NCI-H1048 (cell line): ENCODE results near the gene NR4A1.

ENCODE experiments used
- DNase-seq: peaks from one replicate; lab custom pipeline; 2025; lab: John Stamatoyannopoulos, UW

Gene NR4A1

DNA sequence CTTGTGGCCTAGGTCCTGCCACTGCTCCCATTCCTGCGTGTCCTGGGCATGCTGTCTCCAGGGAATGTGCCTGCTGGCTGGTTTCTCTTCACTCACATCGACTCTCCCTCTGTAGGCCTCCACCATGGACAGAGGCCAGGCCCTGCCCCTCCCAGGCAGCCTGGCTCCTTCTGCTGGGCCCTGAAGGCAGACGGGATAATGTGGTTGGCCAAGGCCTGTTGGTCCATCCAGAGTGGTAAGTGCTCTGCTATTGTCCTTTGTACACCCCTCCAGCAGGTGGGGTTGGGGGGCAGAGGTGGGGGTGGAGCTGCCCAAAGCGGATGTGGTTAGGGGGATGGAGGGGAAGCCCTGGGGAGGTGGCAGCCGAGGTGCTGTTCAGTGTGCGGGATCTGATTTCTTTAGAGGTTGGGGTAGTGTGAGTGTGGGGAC, 9.5 kb upstream of the NR4A1 start:
- no peak for DNase-seq

DNA sequence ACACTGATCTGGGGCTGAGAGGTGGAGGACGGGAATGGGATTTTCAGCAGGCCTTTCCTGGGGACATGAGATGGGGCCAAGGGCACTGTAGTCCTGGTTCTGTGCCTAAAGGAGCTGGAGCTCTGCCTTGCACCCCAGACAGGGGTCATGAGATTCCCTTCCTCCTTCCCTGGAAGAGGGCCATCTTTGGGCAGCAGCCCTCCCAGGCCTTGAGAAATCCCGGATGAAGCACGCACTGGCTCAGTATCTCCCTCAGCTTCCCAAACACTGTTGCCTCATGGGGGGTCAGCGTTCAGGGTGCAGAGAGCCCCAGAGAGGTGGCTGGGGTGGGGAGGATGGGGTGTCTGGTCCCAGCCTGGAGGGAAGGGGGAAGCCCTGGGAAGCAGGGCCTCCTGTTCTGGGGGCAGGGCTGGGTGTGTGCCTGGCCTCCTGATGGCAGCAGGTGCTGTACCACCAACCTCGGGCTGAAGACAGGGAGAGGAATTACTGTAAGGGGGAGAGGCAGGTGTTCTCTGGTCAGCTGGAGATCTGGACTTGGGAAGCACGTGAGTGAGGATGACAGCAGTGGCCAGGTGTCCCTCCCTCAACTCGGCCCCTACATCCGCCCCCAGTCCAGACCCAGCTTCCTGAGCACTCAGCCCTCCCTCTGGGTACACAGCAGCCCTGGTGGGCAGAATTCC, 8.4 kb upstream of the NR4A1 start:
- DNase-seq: no peak

DNA sequence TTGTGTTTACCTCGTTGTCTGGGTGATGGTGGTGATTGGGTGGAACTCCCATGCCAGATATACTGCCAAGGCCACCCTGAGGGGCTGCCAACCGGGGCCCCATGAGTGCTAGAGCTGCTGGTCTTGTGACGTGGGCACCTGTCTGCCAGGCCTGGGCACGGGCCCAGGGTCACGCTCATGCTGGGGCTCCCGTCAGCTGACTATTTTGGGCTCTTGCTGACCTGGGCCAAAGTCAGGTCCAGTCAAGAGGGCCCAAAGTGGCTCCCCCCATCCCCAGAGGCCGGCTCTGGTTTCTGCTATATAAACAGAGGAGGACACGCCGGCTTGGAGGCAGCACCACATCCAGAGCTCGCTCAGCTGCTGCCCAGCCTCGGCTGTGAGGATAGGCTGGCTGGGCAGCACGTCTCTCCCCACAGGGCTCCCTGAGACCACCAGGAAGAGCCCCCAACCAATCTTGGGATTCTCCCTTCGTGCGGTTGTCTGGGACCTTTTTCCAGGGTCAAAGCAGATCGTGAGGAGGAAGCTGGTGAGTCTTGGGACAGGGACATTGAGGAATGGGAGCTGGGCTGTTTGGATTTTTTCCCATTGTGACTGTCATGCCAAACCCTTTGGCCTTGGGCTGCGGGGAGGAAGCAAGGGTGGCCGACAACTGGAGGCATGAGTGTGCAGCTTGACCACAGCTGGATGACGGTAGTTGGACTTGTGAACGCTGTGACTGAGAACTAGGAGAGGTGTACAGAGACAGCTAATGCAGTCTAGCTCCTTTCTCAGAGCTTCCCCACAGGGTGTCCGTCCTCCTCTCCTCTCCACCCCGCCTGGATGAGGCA, 7.6 kb upstream of the NR4A1 start:
- no peak for DNase-seq

DNA sequence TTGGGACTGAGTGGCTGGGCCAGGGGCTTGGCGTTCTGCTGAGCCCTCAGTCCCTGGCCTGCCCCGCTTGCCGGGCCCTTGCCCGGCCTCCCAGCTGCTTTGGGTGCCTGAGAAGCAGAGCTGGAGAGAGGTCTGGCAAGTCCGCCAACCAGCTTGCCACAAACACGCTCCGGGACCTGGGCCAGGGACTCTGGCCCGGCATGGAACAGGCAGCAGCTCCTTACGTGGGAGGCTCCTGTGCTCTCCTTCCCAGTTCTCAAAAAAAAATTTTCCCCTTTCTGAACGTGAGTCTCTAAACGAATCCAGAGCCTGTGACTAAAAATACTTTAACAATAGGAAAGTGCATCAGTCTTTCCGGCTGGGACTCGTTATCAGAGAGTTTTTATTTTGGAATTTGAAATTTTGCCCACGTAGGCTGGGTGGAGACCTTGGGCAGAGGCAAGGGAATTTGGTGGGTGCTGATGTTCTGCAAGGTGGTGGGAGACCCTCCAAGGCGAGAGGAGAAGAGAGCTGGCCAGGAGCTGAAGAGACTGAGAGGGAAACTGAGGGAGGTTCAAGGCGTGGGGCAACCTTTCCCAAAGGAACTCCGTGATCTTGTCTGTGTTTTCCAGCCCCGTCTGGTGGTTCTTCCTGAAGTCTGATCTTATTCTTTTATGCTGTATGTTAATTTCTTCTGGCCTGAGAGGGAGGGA, 6.8 kb upstream of the NR4A1 start:
- DNase-seq: no peak

DNA sequence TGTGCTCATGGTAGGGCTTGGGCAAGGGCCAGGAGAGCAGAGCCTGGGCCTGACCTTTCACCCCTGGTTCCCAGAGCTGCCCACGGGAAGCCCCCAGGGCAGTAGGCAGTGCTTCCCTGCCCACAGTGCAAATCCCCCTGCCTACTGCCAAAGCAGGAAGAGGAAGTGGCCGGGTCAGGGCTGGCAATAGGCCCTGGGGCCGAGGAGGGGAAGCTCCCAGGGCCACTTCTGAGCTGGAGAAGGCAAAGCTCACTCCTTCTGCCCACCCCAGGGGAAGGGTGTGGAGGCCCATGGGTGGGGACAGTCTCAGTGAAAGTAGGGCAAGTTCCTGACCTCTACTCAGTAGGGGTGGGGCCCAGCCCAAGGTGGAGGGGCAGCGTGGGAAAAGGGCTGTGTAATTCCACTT, 5.4 kb upstream of the NR4A1 start:
- no peak for DNase-seq

DNA sequence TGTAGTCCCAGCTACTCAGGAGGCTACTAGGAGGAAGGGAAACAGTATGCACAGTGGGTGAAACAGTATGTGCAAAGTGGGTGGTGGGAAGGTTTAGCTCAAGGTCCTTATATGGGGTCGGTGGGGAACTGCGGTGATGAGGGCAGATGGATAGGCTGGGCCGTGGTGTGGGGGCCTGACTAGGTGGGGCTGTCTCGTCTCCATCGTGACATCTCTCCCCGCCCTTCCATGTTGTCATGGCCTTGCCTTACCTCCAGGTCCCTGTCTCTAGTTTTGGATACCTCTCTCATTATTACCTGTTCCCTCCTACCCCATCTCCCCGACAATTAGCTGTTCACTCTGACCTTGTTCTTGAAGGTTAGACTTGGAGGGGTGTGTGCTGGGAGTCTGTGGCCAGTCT, 4.4 kb upstream of the NR4A1 start:
- no peak for DNase-seq

DNA sequence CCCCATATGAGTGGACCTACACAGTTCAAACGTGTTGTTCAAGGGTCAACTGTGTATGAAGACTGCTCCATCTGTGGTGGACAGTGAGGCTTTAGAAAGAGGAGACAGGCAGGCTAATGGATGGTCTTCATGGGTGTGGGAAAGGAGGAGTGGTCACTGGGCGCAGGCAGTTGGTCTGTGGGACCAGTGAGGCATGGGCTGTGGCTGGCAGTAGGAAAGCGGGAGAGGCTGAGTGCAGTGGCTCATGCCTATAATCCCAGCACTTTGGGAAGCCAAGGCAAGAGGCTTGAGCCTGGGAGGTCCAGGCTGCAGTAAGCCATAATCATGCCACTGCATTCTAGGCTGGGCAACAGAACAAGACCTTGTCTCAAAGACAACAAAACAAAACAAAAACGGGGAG, 2.0 kb upstream of the NR4A1 start:
- DNase-seq: no peak

DNA sequence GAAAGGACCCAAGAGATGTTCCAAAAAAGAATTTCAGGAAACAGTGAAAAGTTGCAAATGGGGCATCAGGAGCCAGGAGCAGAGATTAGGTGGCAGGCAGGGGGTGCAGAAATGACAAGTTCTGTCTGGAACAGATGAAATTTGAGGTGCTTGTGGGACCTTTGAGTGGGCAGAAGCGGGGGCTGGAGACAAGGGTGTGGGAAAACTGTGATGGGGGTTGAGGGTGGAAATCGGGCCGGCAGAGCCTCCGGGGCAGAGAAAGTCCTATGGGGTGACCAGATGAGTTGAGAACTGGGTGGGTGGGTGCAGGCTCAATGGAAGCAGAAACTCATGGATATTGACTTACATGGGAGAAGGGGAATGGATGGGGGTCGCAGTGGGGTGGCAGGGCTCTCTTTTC, 1.6 kb upstream of the NR4A1 start:
- DNase-seq: no peak

DNA sequence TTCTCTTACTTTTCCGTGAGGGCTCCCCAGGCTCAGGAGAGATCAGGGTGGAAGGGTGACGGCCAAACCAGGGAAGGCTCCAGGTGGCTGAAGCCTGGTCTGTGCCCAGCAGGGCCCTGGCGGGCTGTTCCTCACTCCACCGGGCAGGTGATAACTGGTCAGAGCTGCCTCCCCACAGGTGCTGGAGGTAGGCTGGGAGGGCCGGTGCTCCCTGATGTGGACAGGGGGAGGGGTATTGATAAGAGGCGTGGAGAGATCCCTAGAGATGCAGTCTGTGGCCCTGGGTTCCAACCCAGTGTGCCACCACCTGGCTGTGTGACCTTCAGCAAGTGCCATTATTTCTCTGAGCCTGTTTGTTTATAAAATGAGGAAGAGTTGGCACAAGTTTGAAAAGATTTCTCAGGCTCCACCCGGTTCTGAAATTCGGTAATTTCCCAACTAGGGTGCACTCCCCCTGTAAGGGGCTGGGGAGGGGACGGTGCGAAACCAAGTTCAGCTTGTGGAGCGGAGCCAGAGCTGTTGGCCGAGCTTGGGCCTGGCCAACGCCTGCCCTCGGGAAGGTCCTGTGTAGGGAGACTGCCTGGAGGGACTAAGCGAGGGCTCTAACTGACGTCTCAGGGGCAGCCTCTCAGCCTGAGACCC, 1.0 kb upstream of the NR4A1 start:
- no peak for DNase-seq

DNA sequence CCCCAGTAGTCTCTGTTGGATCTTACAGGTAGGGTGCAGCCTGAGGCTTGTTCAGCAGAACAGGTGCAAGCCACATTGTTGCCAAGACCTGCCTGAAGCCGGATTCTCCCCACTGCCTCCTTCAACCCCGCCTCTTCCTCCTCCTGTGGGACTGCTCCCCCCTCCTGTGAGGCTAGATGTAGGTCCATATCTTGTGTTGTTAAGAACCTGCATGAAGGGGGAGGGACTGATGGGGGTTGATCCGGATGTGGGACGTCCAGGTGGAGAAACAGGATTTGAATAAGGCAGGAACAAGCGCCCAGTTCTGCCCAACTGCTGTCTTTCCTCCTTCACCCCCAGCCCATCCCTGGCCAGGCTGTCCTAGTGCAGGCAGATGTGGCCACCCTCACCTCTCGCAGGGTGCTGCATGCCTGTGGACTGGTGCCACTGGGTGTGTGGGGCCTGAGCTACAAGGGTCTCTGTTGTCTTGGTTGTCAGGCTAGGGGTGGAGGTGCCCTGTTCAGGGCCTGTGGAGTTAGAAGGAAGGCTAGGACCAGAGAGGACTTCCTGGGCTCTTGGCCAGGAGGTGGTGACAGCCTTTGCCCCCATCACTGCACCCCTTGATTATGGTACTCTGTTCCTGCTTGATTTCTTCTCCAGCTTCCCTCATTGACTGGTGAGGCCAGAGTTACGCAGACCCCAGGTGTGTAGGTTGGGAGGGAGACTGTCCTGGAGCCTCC, 1.4 kb downstream of the NR4A1 start:
- DNase-seq: no peak

DNA sequence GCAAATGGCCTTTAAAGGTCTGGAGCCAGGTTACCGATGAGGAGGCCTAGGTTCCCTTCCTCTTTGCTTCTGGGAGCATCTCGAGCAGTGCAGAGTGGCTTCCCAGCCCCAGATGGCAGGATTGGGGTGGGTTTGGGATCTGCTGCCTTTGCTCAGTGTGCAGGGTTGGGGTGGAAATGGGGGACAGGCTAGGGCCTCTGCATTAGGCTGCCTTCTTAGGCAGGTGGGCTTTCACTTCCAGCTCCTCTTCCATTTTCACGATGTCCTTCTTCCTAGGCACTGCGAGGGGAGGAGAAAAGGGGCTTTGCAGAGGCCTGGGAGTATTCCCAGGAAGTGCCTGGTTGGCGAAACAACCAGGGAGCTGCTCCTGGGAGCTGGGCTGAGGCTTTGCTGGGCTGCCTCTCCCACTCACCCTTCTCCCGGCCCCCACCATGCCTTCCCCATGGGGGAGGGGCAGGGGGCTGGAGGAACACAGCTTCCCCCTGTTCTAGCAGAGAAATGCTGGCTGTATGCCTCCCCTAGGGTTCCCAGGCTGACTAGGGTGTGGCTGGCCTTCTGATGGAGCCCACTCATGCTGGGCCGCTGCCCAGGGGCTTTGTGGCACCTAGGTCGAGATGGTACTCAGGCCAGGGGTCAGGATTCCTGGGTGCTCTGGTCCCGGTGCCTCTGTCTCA, 2.4 kb downstream of the NR4A1 start:
- DNase-seq: no peak

DNA sequence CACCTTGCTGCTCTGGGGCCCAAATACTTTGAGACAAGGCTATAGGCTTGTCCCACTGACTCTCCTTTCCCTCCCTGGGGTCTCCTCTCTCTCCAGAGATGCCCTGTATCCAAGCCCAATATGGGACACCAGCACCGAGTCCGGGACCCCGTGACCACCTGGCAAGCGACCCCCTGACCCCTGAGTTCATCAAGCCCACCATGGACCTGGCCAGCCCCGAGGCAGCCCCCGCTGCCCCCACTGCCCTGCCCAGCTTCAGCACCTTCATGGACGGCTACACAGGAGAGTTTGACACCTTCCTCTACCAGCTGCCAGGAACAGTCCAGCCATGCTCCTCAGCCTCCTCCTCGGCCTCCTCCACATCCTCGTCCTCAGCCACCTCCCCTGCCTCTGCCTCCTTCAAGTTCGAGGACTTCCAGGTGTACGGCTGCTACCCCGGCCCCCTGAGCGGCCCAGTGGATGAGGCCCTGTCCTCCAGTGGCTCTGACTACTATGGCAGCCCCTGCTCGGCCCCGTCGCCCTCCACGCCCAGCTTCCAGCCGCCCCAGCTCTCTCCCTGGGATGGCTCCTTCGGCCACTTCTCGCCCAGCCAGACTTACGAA, 3.1 kb downstream of the NR4A1 start:
- no peak for DNase-seq

DNA sequence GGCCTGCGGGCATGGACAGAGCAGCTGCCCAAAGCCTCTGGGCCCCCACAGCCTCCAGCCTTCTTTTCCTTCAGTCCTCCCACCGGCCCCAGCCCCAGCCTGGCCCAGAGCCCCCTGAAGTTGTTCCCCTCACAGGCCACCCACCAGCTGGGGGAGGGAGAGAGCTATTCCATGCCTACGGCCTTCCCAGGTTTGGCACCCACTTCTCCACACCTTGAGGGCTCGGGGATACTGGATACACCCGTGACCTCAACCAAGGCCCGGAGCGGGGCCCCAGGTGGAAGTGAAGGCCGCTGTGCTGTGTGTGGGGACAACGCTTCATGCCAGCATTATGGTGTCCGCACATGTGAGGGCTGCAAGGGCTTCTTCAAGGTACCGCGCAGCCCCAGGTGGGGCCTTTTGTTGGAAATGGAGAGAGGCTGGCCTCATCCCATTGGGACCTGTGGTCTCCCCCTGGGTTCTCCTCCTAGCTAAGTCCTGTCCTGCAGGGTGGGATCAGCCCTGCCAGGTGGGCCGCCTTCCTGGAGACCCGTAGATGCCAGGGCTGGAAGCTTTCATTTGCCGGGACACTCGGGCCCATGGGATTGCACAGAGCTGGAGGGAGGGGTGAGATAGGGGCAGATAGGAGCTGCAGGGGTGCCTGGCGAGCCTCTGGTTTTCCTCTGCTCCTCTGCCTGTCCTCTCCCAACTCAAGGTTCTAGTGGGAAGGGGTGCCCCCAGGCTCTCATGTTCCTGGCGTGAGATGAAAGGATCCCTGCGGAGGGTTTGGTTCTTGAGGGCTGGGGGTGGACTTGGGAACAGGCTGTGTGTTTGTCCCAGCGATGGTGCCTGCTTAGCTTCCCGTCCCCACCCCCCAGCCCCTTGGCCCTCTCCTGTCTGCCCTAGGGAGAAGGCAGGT, 3.8 kb downstream of the NR4A1 start:
- no peak for DNase-seq

DNA sequence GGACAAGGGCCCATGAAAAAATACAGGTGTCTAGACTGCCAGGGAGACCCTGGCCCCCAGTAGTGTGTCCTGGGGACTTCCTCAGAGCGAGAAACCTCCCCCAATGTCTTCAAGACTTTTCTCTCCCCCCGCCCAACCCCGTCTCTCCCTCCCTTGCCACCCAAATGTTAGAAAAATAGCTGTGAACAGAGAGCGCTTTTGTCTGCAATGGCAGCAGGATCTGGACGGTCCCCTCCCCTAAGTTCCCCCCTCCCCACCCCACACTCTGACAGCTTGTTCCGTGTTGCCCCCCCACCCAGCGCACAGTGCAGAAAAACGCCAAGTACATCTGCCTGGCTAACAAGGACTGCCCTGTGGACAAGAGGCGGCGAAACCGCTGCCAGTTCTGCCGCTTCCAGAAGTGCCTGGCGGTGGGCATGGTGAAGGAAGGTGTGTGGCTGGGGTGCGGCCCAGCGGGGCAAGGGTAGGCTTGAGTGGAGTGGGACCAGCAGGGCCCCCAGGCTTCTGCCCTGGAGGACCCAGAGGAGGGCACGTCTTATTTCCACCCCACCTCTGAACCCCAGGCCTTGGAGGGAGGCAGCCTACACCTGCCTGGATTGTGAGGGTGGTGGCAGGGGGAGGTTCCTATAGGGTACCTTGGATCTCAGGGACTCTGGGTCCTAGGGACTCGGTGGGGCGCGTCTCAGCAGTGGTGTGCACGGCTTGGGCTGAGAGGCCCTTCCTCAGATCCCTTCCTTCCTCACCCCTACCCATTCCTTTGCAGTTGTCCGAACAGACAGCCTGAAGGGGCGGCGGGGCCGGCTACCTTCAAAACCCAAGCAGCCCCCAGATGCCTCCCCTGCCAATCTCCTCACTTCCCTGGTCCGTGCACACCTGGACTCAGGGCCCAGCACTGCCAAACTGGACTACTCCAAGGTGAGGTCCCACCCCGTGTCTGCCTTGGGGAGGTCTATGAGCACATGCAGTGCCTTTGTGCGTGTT, 4.8 kb downstream of the NR4A1 start:
- no peak for DNase-seq

DNA sequence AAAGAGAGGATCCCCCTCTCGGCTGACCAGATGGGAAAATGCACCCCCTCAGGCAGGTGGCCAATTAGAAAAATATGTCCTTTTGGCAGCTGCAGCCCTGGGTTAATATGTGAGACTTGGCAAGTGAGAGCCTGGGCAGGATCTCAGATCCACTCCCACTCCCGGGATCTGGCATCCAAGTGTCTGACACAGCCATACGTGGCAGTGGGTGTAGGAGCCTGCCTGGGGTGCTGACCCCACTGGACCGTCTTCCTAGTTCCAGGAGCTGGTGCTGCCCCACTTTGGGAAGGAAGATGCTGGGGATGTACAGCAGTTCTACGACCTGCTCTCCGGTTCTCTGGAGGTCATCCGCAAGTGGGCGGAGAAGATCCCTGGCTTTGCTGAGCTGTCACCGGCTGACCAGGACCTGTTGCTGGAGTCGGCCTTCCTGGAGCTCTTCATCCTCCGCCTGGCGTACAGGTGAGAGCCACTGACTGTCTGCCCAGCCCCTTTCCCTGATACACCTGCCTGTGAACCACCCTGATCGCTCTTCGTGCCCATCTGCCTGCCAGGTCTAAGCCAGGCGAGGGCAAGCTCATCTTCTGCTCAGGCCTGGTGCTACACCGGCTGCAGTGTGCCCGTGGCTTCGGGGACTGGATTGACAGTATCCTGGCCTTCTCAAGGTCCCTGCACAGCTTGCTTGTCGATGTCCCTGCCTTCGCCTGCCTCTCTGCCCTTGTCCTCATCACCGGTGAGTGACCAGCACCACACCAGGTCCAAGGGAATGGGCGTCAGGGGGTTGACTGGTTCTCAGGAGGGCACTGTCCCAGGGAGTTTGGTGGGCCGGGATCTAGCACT, 5.8 kb downstream of the NR4A1 start:
- DNase-seq: no peak

DNA sequence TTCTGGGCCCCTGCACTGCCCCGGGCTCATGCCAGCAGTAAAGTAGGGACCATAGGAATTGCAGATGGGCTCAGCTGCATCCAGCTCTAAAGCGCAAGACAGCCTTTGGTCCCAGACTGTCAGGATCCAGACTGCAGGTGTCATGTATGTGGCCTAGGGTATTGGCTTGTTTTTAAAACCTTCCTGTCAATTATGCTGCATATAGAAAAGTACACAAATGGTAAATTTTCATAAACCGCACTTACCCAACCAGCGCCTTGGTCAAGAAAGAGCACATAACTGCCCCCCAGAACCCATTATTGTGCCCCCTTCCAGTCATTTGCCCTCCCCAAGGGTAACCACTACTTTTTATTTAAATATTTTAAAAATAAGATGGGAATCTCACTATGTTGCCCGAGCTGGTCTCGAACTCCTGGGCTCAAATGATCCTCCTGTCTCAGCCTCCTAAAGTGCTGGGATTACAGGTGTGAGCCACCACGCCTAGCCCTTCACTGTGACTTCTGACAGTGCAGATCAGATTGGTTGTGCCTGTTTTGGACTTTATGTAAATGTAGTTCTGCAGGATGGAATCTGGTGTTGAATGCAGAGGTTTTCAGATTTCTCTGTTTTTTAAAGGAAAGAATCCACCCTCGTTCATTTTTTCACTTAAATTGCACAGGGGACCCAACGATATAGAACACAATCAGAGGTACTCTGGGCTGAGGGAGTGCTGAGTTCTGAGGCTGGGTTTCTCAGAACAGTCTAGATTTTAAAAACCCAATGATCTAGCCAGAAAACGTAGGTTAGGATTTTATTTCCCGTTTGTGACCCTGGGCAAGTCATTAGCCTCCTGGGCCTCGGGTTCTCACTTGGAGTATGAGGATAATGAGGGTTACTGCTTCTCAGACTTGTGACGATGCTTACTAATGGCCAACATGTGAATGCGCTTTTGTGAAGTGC, 6.7 kb downstream of the NR4A1 start:
- DNase-seq: no peak
